GM19240 (cell line): ENCODE results near the gene MED9.

Source experiments
- DNase-seq: peaks from one replicate; pipeline ENCODE4 v3.0.0; 2011; ENCODE audit warnings: low spot score; ENCODE audit not compliant: insufficient read length

MED9 gene

GRCh38 chr17:17503566-17504130 lies 26.8 kb downstream of the MED9 start:
- DNase-seq: no peak

GRCh38 chr17:17504341-17505140 lies 27.7 kb downstream of the MED9 start:
- no peak for DNase-seq

GRCh38 chr17:17505151-17505550 lies 28.4 kb downstream of the MED9 start:
- no peak for DNase-seq

- no peak for DNase-seq
Measured at GRCh38 chr17:17505610-17506171, 28.9 kb downstream of the MED9 start.

GRCh38 chr17:17506181-17506741 lies 29.5 kb downstream of the MED9 start:
- no peak for DNase-seq

- no peak for DNase-seq
Measured at GRCh38 chr17:17506893-17507464, 30.2 kb downstream of the MED9 start.

GRCh38 chr17:17507465-17508011 lies 30.7 kb downstream of the MED9 start:
- DNase-seq: no peak

GRCh38 chr17:17508019-17508535 lies 31.3 kb downstream of the MED9 start:
- no peak for DNase-seq

- DNase-seq: no peak
Measured at GRCh38 chr17:17508646-17509591, 32.1 kb downstream of the MED9 start.

GRCh38 chr17:17509601-17510425 lies 33.0 kb downstream of the MED9 start:
- DNase-seq: no peak

GRCh38 chr17:17510456-17511292 lies 33.9 kb downstream of the MED9 start:
- DNase-seq: no peak

GRCh38 chr17:17511293-17511741 lies 34.5 kb downstream of the MED9 start:
- no peak for DNase-seq

- no peak for DNase-seq
Measured at GRCh38 chr17:17511881-17512858, 35.4 kb downstream of the MED9 start.

- DNase-seq: no peak
Measured at GRCh38 chr17:17512866-17513265, 36.1 kb downstream of the MED9 start.

GRCh38 chr17:17513626-17514025 lies 36.8 kb downstream of the MED9 start:
- no peak for DNase-seq

GRCh38 chr17:17514361-17514992 lies 37.7 kb downstream of the MED9 start:
- no peak for DNase-seq
